ENCODE measurements around the gene NEURL1.

Gene NEURL1

DNA sequence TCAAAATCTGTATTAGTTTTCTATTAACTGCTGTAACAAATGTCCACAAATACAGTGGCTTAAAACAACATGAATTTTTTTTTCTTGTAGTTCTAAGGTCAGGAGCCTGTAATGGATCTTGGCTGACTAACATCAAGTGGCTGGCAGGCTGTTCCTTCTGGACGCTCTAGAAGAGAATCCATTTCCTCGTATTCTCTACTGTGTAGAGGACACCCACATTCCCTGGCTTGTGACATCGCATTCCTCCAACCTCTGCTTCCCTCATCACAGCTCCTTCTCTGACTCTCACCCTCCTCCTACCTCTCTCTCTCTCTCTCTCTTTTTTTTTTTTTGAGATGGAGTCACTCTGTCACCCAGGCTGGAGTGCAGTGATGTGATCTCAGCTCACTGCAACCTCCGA, 30.0 kb upstream of the NEURL1 start:
- TF ChIP-seq, protein P1, sequence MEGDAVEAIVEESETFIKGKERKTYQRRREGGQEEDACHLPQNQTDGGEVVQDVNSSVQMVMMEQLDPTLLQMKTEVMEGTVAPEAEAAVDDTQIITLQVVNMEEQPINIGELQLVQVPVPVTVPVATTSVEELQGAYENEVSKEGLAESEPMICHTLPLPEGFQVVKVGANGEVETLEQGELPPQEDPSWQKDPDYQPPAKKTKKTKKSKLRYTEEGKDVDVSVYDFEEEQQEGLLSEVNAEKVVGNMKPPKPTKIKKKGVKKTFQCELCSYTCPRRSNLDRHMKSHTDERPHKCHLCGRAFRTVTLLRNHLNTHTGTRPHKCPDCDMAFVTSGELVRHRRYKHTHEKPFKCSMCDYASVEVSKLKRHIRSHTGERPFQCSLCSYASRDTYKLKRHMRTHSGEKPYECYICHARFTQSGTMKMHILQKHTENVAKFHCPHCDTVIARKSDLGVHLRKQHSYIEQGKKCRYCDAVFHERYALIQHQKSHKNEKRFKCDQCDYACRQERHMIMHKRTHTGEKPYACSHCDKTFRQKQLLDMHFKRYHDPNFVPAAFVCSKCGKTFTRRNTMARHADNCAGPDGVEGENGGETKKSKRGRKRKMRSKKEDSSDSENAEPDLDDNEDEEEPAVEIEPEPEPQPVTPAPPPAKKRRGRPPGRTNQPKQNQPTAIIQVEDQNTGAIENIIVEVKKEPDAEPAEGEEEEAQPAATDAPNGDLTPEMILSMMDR (conservative IDR thresholded peaks at IDR 0.05; ENCODE audit: low read depth, low read length), result no peak
- DNase-seq (ENCODE audit: low read depth), result no peak
- no peak overlapping the region for H3K4me3 ChIP-seq (ENCODE audit: low read depth, low read length)

DNA sequence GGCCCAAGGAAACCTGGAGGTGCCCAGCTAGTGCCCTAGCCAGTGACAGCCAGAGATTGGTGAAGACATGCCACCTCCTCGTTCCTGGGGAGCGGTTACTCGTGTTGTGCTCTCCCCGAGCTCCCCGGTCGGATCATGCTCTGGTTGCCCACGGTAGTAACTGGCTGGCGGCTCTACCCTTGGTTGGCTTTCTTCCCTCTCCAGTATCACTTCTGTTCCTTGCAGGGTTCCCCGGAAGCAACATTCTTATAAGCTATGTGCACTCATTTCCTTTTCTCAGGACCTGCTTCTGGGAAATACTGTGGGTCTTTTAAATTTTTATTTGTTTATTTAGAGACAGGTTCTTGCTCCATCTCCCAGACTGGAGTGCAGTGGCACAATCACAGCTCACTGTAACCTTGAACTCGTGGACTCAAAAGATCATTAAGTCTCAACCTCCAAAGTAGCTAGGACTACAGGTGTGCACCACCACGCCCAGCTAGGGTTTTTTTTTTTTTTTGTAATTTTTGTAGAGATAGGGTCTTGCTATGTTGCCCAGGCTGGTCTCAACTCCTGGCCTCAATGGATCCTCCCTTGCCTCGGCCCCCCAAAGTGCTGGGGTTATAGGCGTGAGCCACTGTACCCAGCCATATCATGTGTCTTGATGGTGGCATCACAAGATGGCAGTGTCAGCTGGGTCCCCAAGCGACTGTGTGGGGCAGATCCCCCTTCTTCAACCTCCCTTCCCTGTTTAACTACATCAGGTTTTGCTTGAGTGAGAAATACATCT, 27.9 kb upstream of the NEURL1 start:
- no peak for DNase-seq (ENCODE audit: low read depth)
- TF ChIP-seq, protein P1 (conservative IDR thresholded peaks at IDR 0.05; ENCODE audit: low read depth, low read length), result no peak
- H3K4me3 ChIP-seq (ENCODE audit: low read depth, low read length), result no peak overlapping the region

DNA sequence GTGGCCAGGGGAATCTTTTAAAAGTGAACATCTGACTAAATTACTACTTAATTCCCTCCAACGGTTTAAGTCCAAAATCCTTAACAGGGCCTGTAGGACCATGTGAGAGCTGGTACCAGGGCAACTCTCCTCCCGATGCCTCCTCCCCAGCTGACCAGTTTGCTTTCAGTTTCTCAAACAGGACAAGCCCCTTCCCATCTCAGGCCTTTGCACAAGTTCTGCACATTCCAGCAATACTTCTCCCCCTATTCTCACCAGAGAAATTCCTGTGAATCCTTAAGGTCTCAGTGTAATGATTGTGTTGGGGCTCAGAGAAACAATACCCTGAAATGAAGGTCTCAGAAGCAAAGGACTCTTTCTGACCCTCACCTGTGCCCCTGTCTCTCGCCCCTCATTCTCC, 26.8 kb upstream of the NEURL1 start:
- TF ChIP-seq, protein P1 (conservative IDR thresholded peaks at IDR 0.05; ENCODE audit: low read depth, low read length), result no peak
- H3K4me3 ChIP-seq (ENCODE audit: low read depth, low read length), result no peak overlapping the region
- DNase-seq (ENCODE audit: low read depth), result peak; percentile 70

DNA sequence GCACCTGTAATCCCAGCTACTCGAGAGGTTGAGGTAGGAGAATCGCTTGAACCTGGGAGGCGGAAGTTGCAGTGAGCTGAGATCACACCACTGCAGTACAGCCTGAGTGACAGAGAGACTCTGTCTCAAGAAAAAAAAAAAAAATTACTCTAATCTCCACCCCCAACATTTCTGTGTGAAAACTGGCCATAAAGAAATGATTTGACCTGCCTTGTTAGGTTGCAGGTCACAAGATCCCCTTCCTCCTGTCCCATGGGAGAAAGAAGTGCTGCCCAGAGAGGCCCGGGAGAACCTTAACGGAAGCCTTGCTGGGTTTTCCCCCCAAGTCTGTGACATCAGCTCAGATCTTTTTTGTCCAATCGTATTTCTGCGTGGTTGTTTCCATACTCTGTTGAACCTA, 26.1 kb upstream of the NEURL1 start:
- no peak overlapping the region for H3K4me3 ChIP-seq (ENCODE audit: low read depth, low read length)
- TF ChIP-seq, protein P1 (conservative IDR thresholded peaks at IDR 0.05; ENCODE audit: low read depth, low read length), result no peak
- DNase-seq (ENCODE audit: low read depth), result no peak

DNA sequence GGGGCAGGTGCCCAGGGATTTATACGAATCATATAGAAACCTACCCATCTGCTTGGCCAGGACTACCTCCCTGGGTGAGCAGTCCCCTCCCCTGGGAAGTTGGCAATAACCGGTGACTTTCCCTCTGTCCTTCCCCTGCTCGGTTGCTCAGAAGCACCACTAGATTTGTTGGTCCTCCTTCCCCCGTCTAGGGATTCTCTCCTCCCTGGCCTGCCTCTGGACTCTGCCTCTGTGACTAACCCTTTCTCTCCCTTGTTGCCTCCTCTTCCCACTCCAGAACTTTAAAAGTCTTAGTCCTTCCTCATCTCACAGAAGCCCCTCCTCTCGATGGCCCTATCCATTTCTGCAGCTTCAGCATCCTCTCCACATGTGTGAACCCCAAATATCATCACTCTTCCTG, 24.3 kb upstream of the NEURL1 start:
- H3K4me3 ChIP-seq (ENCODE audit: low read depth, low read length), result no peak overlapping the region
- DNase-seq (ENCODE audit: low read depth), result no peak
- TF ChIP-seq, protein P1 (conservative IDR thresholded peaks at IDR 0.05; ENCODE audit: low read depth, low read length), result no peak

DNA sequence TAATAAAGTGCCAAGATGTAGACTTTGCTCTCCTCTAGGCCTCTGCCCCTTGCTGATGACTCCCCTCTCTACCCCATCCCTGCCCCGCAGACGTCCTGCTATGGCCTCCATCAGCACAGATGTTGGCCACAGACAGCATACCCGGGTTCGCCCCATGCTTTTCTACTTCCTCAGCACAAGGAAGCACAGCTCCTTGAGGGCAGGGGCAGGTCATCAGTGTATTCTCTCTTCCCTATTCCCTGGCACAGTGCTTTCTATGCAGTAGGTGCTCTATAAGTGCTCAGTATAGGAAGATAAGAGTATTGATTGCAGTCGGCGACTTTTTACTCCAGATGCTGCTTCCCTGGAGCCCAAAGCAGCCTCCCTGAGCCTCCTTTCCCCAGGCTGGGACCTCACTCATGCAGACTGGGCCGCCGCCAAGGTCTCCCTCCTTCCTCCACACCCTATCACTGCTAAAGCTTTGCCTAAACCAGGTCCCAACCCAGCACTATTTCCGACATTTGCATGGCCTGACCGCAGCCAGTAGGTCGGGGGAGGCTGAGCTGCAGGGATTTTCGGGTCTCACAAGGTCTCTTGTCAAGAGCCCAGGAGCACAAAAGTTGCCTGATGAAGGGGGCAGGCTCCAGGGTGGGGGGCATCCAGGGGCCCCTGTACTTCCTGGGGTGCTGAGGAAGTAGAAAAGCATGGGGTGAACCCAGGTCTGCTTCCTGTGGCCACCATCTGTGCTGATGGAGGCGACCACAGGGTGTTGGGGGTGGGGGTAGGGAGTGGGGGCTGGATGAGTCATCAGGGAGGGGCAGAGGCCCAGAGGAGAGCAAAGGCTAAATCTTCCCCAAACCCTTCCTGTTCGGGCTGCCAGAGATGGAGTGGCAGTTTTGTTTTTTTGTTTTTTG, 22.5 kb upstream of the NEURL1 start:
- H3K4me3 ChIP-seq (ENCODE audit: low read depth, low read length), result no peak overlapping the region
- TF ChIP-seq, protein P1 (conservative IDR thresholded peaks at IDR 0.05; ENCODE audit: low read depth, low read length), result no peak
- no peak for DNase-seq (ENCODE audit: low read depth)
